Endothelial cell of umbilical vein (primary cell): ENCODE data around the gene LDHB. TPM values are rescaled to one million over a fixed set of nuclear protein-coding genes. Genes with fewer than 3 reads are reported as not detected.

Experiments
- BruUV-seq: library from RNA; stranded (reverse); fragments of 400-500 nt; replicated peaks from 2 replicates; lab custom pipeline; 2021; lab: Mats Ljungman, UMichigan
- CTCF ChIA-PET: fragments of 300-600, 350-600 bp; sonication (Branson Sonifier 250); formaldehyde crosslinking; loops from one replicate; lab custom pipeline; 2021; ENCODE audit warnings: antibody characterized with exemption, inconsistent platforms; lab: Charles Lee
- POLR2A ChIA-PET: fragments of 300-600, 350-600 bp; sonication (Branson Sonifier 250); formaldehyde crosslinking; loops from one replicate; lab custom pipeline; 2021; ENCODE audit warnings: antibody characterized with exemption, inconsistent platforms; lab: Charles Lee
- DNase-seq: peaks from one replicate; pipeline ENCODE4 v3.0.0-alpha.2; 2011; ENCODE audit warnings: low read depth, low spot score
- FAIRE-seq: peaks from 2 replicates; lab custom pipeline; 2011; peaks lifted over from hg19 to GRCh38; lab: Jason Lieb, UNC
- H2AFZ ChIP-seq: 2 replicates; pipeline ENCODE4 v1.6.0; 2012; ENCODE audit warnings: low read depth, low read length, control low read depth, inconsistent platforms
- H3K27ac ChIP-seq: 2 replicates; pipeline ENCODE4 v1.5.1; 2011; ENCODE audit warnings: low read depth, mild to moderate bottlenecking, control low read depth, low read length, moderate library complexity; ENCODE audit not compliant: insufficient read depth
- H3K27me3 ChIP-seq, 2 experiments: 2 replicates each; pipeline versions ENCODE4 v1.6.0 to v1.6.1; 2011; ENCODE audit warnings: low read length in 2 of 2, mixed read lengths in 1 of 2; ENCODE audit not compliant: control insufficient read depth in 2 of 2, insufficient read depth in 2 of 2
- H3K36me3 ChIP-seq, 2 experiments: 2 replicates in 1 of 2; 3 replicates in 1 of 2; pipeline ENCODE4 v1.5.1; 2011; ENCODE audit warnings: low read length in 2 of 2, mild to moderate bottlenecking in 1 of 2, moderate library complexity in 1 of 2; ENCODE audit not compliant: control insufficient read depth in 2 of 2, insufficient read depth in 2 of 2; ENCODE audit errors: extremely low read depth in 1 of 2
- H3K4me1 ChIP-seq: 3 replicates; pipeline ENCODE4 v1.5.1; 2011; ENCODE audit warnings: mild to moderate bottlenecking, low read length; ENCODE audit not compliant: control insufficient read depth, insufficient read depth; ENCODE audit errors: extremely low read depth
- H3K4me2 ChIP-seq: 2 replicates; pipeline ENCODE4 v1.6.1; 2011; ENCODE audit warnings: low read length, control low read depth, mixed read lengths; ENCODE audit not compliant: insufficient read depth
- H3K4me3 ChIP-seq, 3 experiments: fragments of 200-600 bp in 1 of 3; sonication (generic), shearing (Covaris generic) in 1 of 3; replicated peaks in 1 of 3; 2 replicates each; pipeline ENCODE4 v1.5.1; 2011 to 2016; ENCODE audit warnings: control low read depth in 3 of 3, low read length in 3 of 3, mild to moderate bottlenecking in 2 of 3, inconsistent platforms in 1 of 3, low read depth in 1 of 3, moderate library complexity in 1 of 3; ENCODE audit not compliant: insufficient read depth in 1 of 3
- H3K79me2 ChIP-seq: 2 replicates; pipeline ENCODE4 v1.6.0; 2012; ENCODE audit warnings: low read length, inconsistent platforms; ENCODE audit not compliant: control insufficient read depth, insufficient read depth
- H3K9ac ChIP-seq: replicated peaks from 2 replicates; pipeline ENCODE3; 2011; ENCODE audit warnings: low read length, control low read depth; ENCODE audit not compliant: insufficient read depth; ENCODE audit errors: extremely low read depth
- H3K9me1 ChIP-seq: replicated peaks from 3 replicates; pipeline ENCODE4 v1.6.0; 2011; ENCODE audit warnings: mild to moderate bottlenecking, low read length; ENCODE audit not compliant: control insufficient read depth, insufficient read depth; ENCODE audit errors: extremely low read depth
- H3K9me3 ChIP-seq: replicated peaks from 2 replicates; pipeline ENCODE4 v1.5.1; 2012; ENCODE audit warnings: low read length, inconsistent platforms; ENCODE audit not compliant: control insufficient read depth, insufficient read depth
- H4K20me1 ChIP-seq: replicated peaks from 2 replicates; pipeline ENCODE3; 2011; ENCODE audit warnings: mild to moderate bottlenecking, low read length; ENCODE audit not compliant: control insufficient read depth, insufficient read depth; ENCODE audit errors: extremely low read depth
- EZH2 ChIP-seq: IDR thresholded peaks from 2 replicates; pipeline ENCODE4 v1.6.1; 2012; ENCODE audit warnings: borderline replicate concordance, low read depth, mild to moderate bottlenecking, moderate library complexity, low read length, inconsistent platforms; ENCODE audit not compliant: severe bottlenecking
- FOS ChIP-seq: IDR thresholded peaks from 2 replicates; pipeline ENCODE4 v1.6.1; 2011; ENCODE audit warnings: mild to moderate bottlenecking, low read length, moderate library complexity, borderline replicate concordance; ENCODE audit not compliant: insufficient read depth
- GATA2 ChIP-seq: IDR thresholded peaks from 2 replicates; pipeline ENCODE4 v1.7.0; 2011; ENCODE audit warnings: low read depth, mild to moderate bottlenecking, moderate library complexity, mixed read lengths, low read length; ENCODE audit not compliant: insufficient read length, insufficient read depth
- JUN ChIP-seq: IDR thresholded peaks from 2 replicates; pipeline ENCODE4 v1.6.1; 2011; ENCODE audit warnings: borderline replicate concordance, low read depth; ENCODE audit not compliant: insufficient read length, insufficient read depth
- MYC ChIP-seq: IDR thresholded peaks from one replicate; pipeline ENCODE4 v1.6.1; 2011; ENCODE audit warnings: mild to moderate bottlenecking, low read depth, low read length
- POLR2A ChIP-seq: IDR thresholded peaks from 2 replicates; pipeline ENCODE4 v1.6.1; 2012; ENCODE audit warnings: low read depth, mild to moderate bottlenecking, control low read depth, low read length
- POLR2AphosphoS5 ChIP-seq: IDR thresholded peaks from 2 replicates; pipeline ENCODE4 v1.6.1; 2012; ENCODE audit warnings: low read depth, mild to moderate bottlenecking, control low read depth, low read length, moderate library complexity; ENCODE audit not compliant: insufficient read depth
- dilution Hi-C: fragments of 300-500 bp; cut with MboI; formaldehyde crosslinking; loops from one replicate; pipeline ENCODE4 v1.15.0; 2019; ENCODE audit warnings: low sequenced_read_pairs; ENCODE audit not compliant: extremely low pct_ligation_motif_present
- intact Hi-C: fragments of 100-400 bp; cut with micrococcal nuclease; formaldehyde crosslinking; loops from one replicate; pipeline ENCODE4 v1.10.0; 2022
- polyA plus RNA-seq, 4 experiments: library from polyadenylated mRNA; depleted of rRNA in 3 of 4; stranded (reverse) in 3 of 4; unstranded in 1 of 4; fragments of >200 nt; gene quantifications; 2 replicates each; pipeline versions ENCODE4 v1.2.1 to v1.2.3, GENCODE V29; 2011 to 2012; ENCODE audit warnings: missing spikeins in 1 of 4
- total RNA-seq: library from RNA; stranded (reverse); gene quantifications from 2 replicates; pipeline ENCODE4 v1.2.3, GENCODE V29; 2021
- TF ChIP-seq, protein P1 (sequence below): IDR thresholded peaks from 2 replicates; pipeline ENCODE4 v1.6.1; 2011; ENCODE audit not compliant: insufficient read depth, insufficient read length
- TF ChIP-seq, protein P2 (sequence below), 2 donors: IDR thresholded peaks; 1 replicate in 1 of 2; 2 replicates in 1 of 2; pipeline ENCODE4 v1.5.1; 2011; ENCODE audit warnings: low read length in 2 of 2, mild to moderate bottlenecking in 2 of 2, moderate library complexity in 2 of 2, control low read depth in 1 of 2, inconsistent platforms in 1 of 2, low read depth in 1 of 2; ENCODE audit not compliant: insufficient read depth in 1 of 2; ENCODE audit errors: extremely low read depth in 1 of 2

The LDHB gene
- total and polyA plus RNA-seq, 2 donors (not counting 3 experiments of a cell fraction or from before 2014, with no cell fraction given): 437 to 670 TPM

DNA sequence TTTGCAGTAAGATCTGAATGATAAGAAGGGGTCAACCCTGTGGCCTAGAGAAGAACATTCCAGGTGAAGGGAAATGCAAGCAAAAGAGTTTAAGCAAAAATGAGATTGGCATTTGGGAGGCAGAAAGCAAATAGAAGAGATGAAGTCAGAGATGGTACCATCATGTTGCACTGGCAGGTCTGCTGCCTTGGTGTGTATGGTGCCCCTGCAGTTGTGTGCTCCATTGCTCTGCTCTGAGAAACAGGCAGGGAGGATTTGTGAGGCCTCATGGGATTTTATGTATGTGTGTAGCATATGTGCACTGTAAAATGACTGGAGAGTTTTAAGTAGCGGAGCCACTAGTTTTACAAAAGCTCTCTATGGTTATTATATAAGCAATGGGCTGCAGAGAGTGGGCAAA is 6.6 kb downstream of the LDHB start:
- Histone ChIP-seq H3K4me3 (no peak overlapping the region), H4K20me1 (no peaks in the 10 kb centered on the region), H3K79me2 (peaks cover 71% of the 10 kb centered on the region), H3K9me3 (no peaks in the 10 kb centered on the region), H3K27ac (no peak overlapping the region), H3K9me1 (no peaks in the 10 kb centered on the region), H3K27me3 (no peaks in the 10 kb centered on the region), H2AFZ (no peak overlapping the region), H3K9ac (no peak overlapping the region), H3K36me3 (peaks cover 10 to 43% of the 10 kb centered on the region in 2 experiments), H3K4me2 (no peak overlapping the region), H3K4me1 (peaks cover 8% of the 10 kb centered on the region)
- CTCF ChIA-PET: no interaction called here
- POLR2A ChIA-PET: no interaction called here
- DNase-seq (no peak), FAIRE-seq (no peak)
- intact Hi-C loops: loop anchor here (10.0 kb wide), 1 partner anchor 874 kb away; no protein-coding TSS in a partner anchor
- TF ChIP-seq POLR2AphosphoS5 (no peak), MYC (no peak), EZH2 (no peak), FOS (no peak), POLR2A (no peak), JUN (no peak), GATA2 (no peak)
- TF ChIP-seq, protein P1, sequence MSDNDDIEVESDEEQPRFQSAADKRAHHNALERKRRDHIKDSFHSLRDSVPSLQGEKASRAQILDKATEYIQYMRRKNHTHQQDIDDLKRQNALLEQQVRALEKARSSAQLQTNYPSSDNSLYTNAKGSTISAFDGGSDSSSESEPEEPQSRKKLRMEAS: no peak
- TF ChIP-seq, protein P2, sequence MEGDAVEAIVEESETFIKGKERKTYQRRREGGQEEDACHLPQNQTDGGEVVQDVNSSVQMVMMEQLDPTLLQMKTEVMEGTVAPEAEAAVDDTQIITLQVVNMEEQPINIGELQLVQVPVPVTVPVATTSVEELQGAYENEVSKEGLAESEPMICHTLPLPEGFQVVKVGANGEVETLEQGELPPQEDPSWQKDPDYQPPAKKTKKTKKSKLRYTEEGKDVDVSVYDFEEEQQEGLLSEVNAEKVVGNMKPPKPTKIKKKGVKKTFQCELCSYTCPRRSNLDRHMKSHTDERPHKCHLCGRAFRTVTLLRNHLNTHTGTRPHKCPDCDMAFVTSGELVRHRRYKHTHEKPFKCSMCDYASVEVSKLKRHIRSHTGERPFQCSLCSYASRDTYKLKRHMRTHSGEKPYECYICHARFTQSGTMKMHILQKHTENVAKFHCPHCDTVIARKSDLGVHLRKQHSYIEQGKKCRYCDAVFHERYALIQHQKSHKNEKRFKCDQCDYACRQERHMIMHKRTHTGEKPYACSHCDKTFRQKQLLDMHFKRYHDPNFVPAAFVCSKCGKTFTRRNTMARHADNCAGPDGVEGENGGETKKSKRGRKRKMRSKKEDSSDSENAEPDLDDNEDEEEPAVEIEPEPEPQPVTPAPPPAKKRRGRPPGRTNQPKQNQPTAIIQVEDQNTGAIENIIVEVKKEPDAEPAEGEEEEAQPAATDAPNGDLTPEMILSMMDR (IDR thresholded peaks at IDR 0.05; ENCODE audit: extremely low read depth in 1 of 2, insufficient read depth in 1 of 2, low read depth in 1 of 2, low read length in 2 of 2): no peak
- no TSS peak for BruUV-seq
- dilution Hi-C loops: no loop called here
